IMR-90 (cell line): ENCODE measurements around the gene TNRC6A. TPM values are rescaled to one million over a fixed set of nuclear protein-coding genes. Genes with fewer than 3 reads are reported as not detected.
A peak's percentile ranks its signal among the peaks of the same experiment; 100 is the strongest.

Source experiments
- ATAC-seq: fragments of 200-7000 bp; cut with Tn5 transposase; 2 replicates; pipeline ENCODE4 v1.9.1; 2020; ENCODE audit warnings: low read depth, mild to moderate bottlenecking, moderate library complexity
- BruUV-seq: library from RNA; stranded (reverse); fragments of 400-500 nt; replicated peaks from 2 replicates; lab custom pipeline; 2021; lab: Mats Ljungman, UMichigan
- CTCF ChIA-PET: fragments of 300-600 bp; formaldehyde crosslinking; extraction: SDS; loops from one replicate; lab custom pipeline; 2021; ENCODE audit warnings: antibody characterized with exemption; lab: Yijun Ruan, JAX
- POLR2A ChIA-PET: fragments of 300-600 bp; sonication (Branson Sonifier 250); formaldehyde crosslinking; loops from one replicate; lab custom pipeline; 2022; ENCODE audit warnings: antibody characterized with exemption; ENCODE audit not compliant: unreplicated experiment; lab: Charles Lee
- DNase-seq: peaks from one replicate; pipeline ENCODE4 v3.0.0; 2013
- H2AFZ ChIP-seq: replicated peaks from 2 replicates; pipeline ENCODE3; 2013; ENCODE audit warnings: low read length, mild to moderate bottlenecking; ENCODE audit not compliant: poor library complexity
- H2AK5ac ChIP-seq: 2 replicates; pipeline ENCODE4 v1.6.1; 2013; ENCODE audit warnings: low read depth, low read length, inconsistent platforms
- H2AK9ac ChIP-seq: replicated peaks from 2 replicates; pipeline ENCODE3; 2013; ENCODE audit warnings: mild to moderate bottlenecking, low read depth, low read length, moderate library complexity; ENCODE audit not compliant: poor library complexity
- H2BK120ac ChIP-seq: 2 replicates; pipeline ENCODE4 v1.6.1; 2013; ENCODE audit warnings: low read depth, low read length, inconsistent platforms
- H2BK15ac ChIP-seq: 3 replicates; pipeline ENCODE4 v1.6.1; 2013; ENCODE audit warnings: low read depth, low read length, inconsistent platforms
- H2BK20ac ChIP-seq: 2 replicates; pipeline ENCODE4 v1.6.1; 2013; ENCODE audit warnings: low read depth, mild to moderate bottlenecking, inconsistent platforms, low read length, moderate library complexity
- H2BK5ac ChIP-seq: 2 replicates; pipeline ENCODE4 v1.6.1; 2013; ENCODE audit warnings: mild to moderate bottlenecking, low read depth, low read length, inconsistent platforms; ENCODE audit not compliant: poor library complexity, severe bottlenecking
- H3K14ac ChIP-seq: replicated peaks from 2 replicates; pipeline ENCODE4 v1.6.1; 2013; ENCODE audit warnings: low read depth, low read length, inconsistent platforms
- H3K18ac ChIP-seq: 2 replicates; pipeline ENCODE4 v1.6.1; 2013; ENCODE audit warnings: low read depth, low read length, control low read depth
- H3K23ac ChIP-seq: 2 replicates; pipeline ENCODE4 v1.6.1; 2013; ENCODE audit warnings: low read depth, low read length, inconsistent platforms
- H3K27ac ChIP-seq: 2 replicates; pipeline ENCODE4 v1.5.1; 2013; ENCODE audit warnings: mild to moderate bottlenecking, control low read depth, low read length; ENCODE audit not compliant: insufficient read depth
- H3K27me3 ChIP-seq: 2 replicates; pipeline ENCODE4 v1.6.1; 2013; ENCODE audit warnings: low read length; ENCODE audit not compliant: control insufficient read depth, insufficient read depth
- H3K36me3 ChIP-seq: 2 replicates; pipeline ENCODE4 v1.6.1; 2013; ENCODE audit warnings: low read length, mixed read lengths; ENCODE audit not compliant: control insufficient read depth, insufficient read depth
- H3K4ac ChIP-seq: 2 replicates; pipeline ENCODE4 v1.6.1; 2013; ENCODE audit warnings: low read depth, low read length, inconsistent platforms
- H3K4me1 ChIP-seq: 2 replicates; pipeline ENCODE4 v1.6.1; 2013; ENCODE audit warnings: low read length, mixed read lengths; ENCODE audit not compliant: control insufficient read depth, insufficient read depth
- H3K4me2 ChIP-seq: 2 replicates; pipeline ENCODE4 v1.6.1; 2013; ENCODE audit warnings: low read depth, mild to moderate bottlenecking, control low read depth, low read length, moderate library complexity
- H3K4me3 ChIP-seq: 2 replicates; pipeline ENCODE4 v1.5.1; 2013; ENCODE audit warnings: low read depth, mild to moderate bottlenecking, control low read depth, low read length, moderate library complexity; ENCODE audit not compliant: insufficient read depth
- H3K56ac ChIP-seq: 2 replicates; pipeline ENCODE4 v1.6.1; 2013; ENCODE audit warnings: low read length, inconsistent platforms; ENCODE audit not compliant: insufficient read depth; ENCODE audit errors: extremely low read depth
- H3K79me1 ChIP-seq, 2 experiments: 2 replicates each; pipeline ENCODE4 v1.6.1; 2013; ENCODE audit warnings: low read length in 2 of 2, inconsistent platforms in 1 of 2, low read depth in 1 of 2
- H3K9ac ChIP-seq: 2 replicates; pipeline ENCODE4 v1.6.1; 2013; ENCODE audit warnings: low read depth, low read length, control low read depth
- H3K9me1 ChIP-seq: 2 replicates; pipeline ENCODE4 v1.6.1; 2013; ENCODE audit warnings: low read length, inconsistent platforms; ENCODE audit not compliant: insufficient read depth
- H3K9me3 ChIP-seq: 2 replicates; pipeline ENCODE4 v1.6.1; 2013; ENCODE audit warnings: low read length; ENCODE audit not compliant: control insufficient read depth, insufficient read depth
- H4K20me1 ChIP-seq: 2 replicates; pipeline ENCODE4 v1.6.1; 2013; ENCODE audit warnings: low read length, inconsistent platforms; ENCODE audit not compliant: insufficient read depth
- H4K5ac ChIP-seq: 2 replicates; pipeline ENCODE4 v1.6.1; 2013; ENCODE audit warnings: mild to moderate bottlenecking, low read depth, low read length, control low read depth
- H4K8ac ChIP-seq, 2 experiments: 2 replicates each; pipeline ENCODE4 v1.6.1; 2013; ENCODE audit warnings: low read depth in 2 of 2, low read length in 2 of 2, control low read depth in 1 of 2, inconsistent platforms in 1 of 2
- H4K91ac ChIP-seq: 2 replicates; pipeline ENCODE4 v1.6.1; 2013; ENCODE audit warnings: low read depth, low read length, inconsistent platforms; ENCODE audit not compliant: insufficient read depth
- CEBPB ChIP-seq: IDR thresholded peaks from 2 replicates; pipeline ENCODE4 v1.6.1; 2012; ENCODE audit warnings: low read depth, low read length, improper control_type of control experiment
- CTCF ChIP-seq: conservative IDR thresholded peaks from 2 replicates; pipeline ENCODE4 v1.5.1; 2012; ENCODE audit warnings: mild to moderate bottlenecking, low read depth, low read length, improper control_type of control experiment
- FOS ChIP-seq: fragments of 150-350 bp; IDR thresholded peaks from 2 replicates; pipeline ENCODE4 v1.6.1; 2016; ENCODE audit warnings: low read depth, low read length
- MAFK ChIP-seq: IDR thresholded peaks from 2 replicates; pipeline ENCODE4 v1.6.1; 2012; ENCODE audit warnings: low read depth, low read length, improper control_type of control experiment
- MAZ ChIP-seq: IDR thresholded peaks from 2 replicates; pipeline ENCODE4 v1.6.1; 2012; ENCODE audit warnings: low read depth, mild to moderate bottlenecking, low read length, improper control_type of control experiment, moderate library complexity, borderline replicate concordance
- NFE2L2 ChIP-seq: fragments of 150-350 bp; IDR thresholded peaks from 2 replicates; pipeline ENCODE4 v1.6.1; 2016; ENCODE audit warnings: low read depth, mild to moderate bottlenecking, low read length
- POLR2A ChIP-seq: IDR thresholded peaks from 2 replicates; pipeline ENCODE4 v1.6.1; 2012; ENCODE audit warnings: mild to moderate bottlenecking, low read depth, low read length
- SMC3 ChIP-seq: fragments of 150-350 bp; IDR thresholded peaks from 2 replicates; pipeline ENCODE4 v1.6.1; 2016; ENCODE audit warnings: low read depth, mild to moderate bottlenecking, antibody characterized with exemption, low read length, moderate library complexity
- WGBS, 2 experiments: methylation state at CpG; one replicate each; pipeline versions ENCODE4 v1.1.5 to v1.1.7; 2013; ENCODE audit warnings: missing lambda C conversion rate in 2 of 2; ENCODE audit not compliant: insufficient read length in 1 of 2; ENCODE audit errors: extremely low coverage in 2 of 2; 5-methylcytosine and 5-hydroxymethylcytosine counted together
- dilution Hi-C: fragments of 300-500 bp; cut with HindIII; formaldehyde crosslinking; loops from one replicate; pipeline ENCODE4 v1.14.3; 2018; ENCODE audit warnings: low sequenced_read_pairs; ENCODE audit not compliant: unreplicated experiment
- in situ Hi-C: fragments of 300-500 bp; cut with MboI; formaldehyde crosslinking; loops from 3 replicates; pipeline ENCODE4 v1.14.3; 2019; ENCODE audit warnings: low sequenced_read_pairs, inconsistent platforms, mixed read lengths
- intact Hi-C: fragments of 100-400 bp; cut with micrococcal nuclease; formaldehyde crosslinking; loops from 2 replicates; pipeline ENCODE4 v1.10.0; 2022
- polyA plus RNA-seq, 3 experiments: library from polyadenylated mRNA; depleted of rRNA; stranded (reverse); fragments of >200 nt; gene quantifications; 2 replicates each; pipeline ENCODE4 v1.2.3, GENCODE V29; 2012; ENCODE audit warnings: low replicate concordance in 1 of 3
- total RNA-seq: library from RNA; depleted of rRNA; stranded (reverse); fragments of >200 nt; gene quantifications from 2 replicates; pipeline ENCODE4 v1.2.3, GENCODE V29; 2012

Gene TNRC6A
- total and polyA plus RNA-seq, 2 of the 4 experiments (the other 2 are of a cell fraction): 32.4 to 42.3 TPM

DNA sequence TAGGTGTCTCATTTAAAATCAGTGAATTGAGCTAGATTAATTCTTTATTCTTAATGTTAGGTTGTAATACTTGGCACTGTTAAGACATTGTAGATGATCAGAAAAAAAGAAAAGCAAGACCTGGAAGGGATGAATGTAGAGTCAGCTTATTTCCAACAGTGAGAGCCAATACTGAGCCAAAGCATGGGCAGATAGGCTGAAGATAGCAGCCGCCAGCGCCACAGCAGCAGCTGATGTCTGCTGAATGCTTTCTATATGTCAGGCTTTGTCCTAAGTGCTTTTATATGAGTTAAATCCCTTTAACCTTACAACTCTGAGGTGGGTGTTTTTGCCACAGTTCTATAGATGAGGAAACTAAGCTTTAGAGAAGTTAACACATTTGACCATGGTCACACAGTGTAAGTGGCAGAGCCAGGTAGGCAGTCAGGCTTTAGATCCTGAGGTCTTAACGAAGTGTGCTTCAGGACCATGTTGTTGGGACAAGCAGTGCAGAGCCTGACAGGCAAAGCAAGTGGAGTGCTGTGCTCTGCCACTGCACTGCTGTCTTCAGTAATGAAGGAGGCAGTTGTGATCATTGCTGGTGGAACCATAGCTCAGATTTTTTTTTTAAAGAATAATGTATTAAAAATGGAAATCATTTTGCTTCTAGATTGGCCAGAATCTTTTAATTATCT lies 25.9 kb downstream of the TNRC6A start:
- Histone ChIP-seq H2BK20ac (no peak overlapping the region), H2BK5ac (no peak overlapping the region), H3K4ac (no peak overlapping the region), H3K4me3 (no peak overlapping the region), H3K27ac (no peak overlapping the region), H3K23ac (peak overlapping the region; percentile 13; the same call in 1 of the 2 replicates), H2BK15ac (no peak overlapping the region), H4K5ac (no peak overlapping the region), H3K14ac (no peak overlapping the region), H2AK5ac (no peak overlapping the region), H3K4me2 (no peak overlapping the region), H3K9me3 (no peaks in the 10 kb centered on the region), H2AFZ (no peak overlapping the region), H3K56ac (no peak overlapping the region), H2AK9ac (no peak overlapping the region), H3K9me1 (peaks cover 18% of the 10 kb centered on the region), H4K20me1 (peaks cover 70% of the 10 kb centered on the region), H3K9ac (no peak overlapping the region), H3K18ac (no peak overlapping the region), H3K4me1 (peaks cover 3% of the 10 kb centered on the region), H2BK120ac (no peak overlapping the region), H3K79me1 (peaks cover 45 to 75% of the 10 kb centered on the region in 2 experiments), H3K27me3 (no peaks in the 10 kb centered on the region), H4K91ac (no peak overlapping the region), H4K8ac (no peak overlapping the region), H3K36me3 (peaks cover 7% of the 10 kb centered on the region)
- POLR2A ChIA-PET: no interaction called here
- dilution Hi-C loops (no loop called here), in situ Hi-C loops (no loop called here), intact Hi-C loops (no loop called here)
- WGBS, 2 experiments: 80% methylated on average over 1 of the region's 3 CpGs; no CpG with 5 or more reads in 1 of the 2 experiments
- no peak for TF ChIP-seq MAFK
- TF ChIP-seq NFE2L2: no peak
- no peak for TF ChIP-seq CTCF
- no peak for TF ChIP-seq FOS
- TF ChIP-seq SMC3: no peak
- no peak for TF ChIP-seq POLR2A
- no peak for TF ChIP-seq CEBPB
- TF ChIP-seq MAZ: no peak
- no peak for DNase-seq
- CTCF ChIA-PET: interaction anchor here (1.0 kb wide), 1 partner anchor 14 kb away, joined by 3 read pairs; no protein-coding TSS in a partner anchor
- peak; percentile 32; the same call in 1 of the 2 replicates for ATAC-seq
- BruUV-seq: no TSS peak
